IMR-90 (cell line): ENCODE measurements around the gene TERC. TPM values are rescaled to one million over a fixed set of nuclear protein-coding genes. Genes with fewer than 3 reads are reported as not detected.

Experiments
- ATAC-seq: fragments of 200-7000 bp; cut with Tn5 transposase; 2 replicates; pipeline ENCODE4 v1.9.1; 2020; ENCODE audit warnings: low read depth, mild to moderate bottlenecking, moderate library complexity
- BruUV-seq: library from RNA; stranded (reverse); fragments of 400-500 nt; replicated peaks from 2 replicates; lab custom pipeline; 2021; lab: Mats Ljungman, UMichigan
- CTCF ChIA-PET: fragments of 300-600 bp; formaldehyde crosslinking; extraction: SDS; loops from one replicate; lab custom pipeline; 2021; ENCODE audit warnings: antibody characterized with exemption; lab: Yijun Ruan, JAX
- POLR2A ChIA-PET: fragments of 300-600 bp; sonication (Branson Sonifier 250); formaldehyde crosslinking; loops from one replicate; lab custom pipeline; 2022; ENCODE audit warnings: antibody characterized with exemption; ENCODE audit not compliant: unreplicated experiment; lab: Charles Lee
- DNase-seq: peaks from one replicate; pipeline ENCODE4 v3.0.0; 2013
- H2AFZ ChIP-seq: replicated peaks from 2 replicates; pipeline ENCODE3; 2013; ENCODE audit warnings: low read length, mild to moderate bottlenecking; ENCODE audit not compliant: poor library complexity
- H2AK5ac ChIP-seq: 2 replicates; pipeline ENCODE4 v1.6.1; 2013; ENCODE audit warnings: low read depth, low read length, inconsistent platforms
- H2AK9ac ChIP-seq: replicated peaks from 2 replicates; pipeline ENCODE3; 2013; ENCODE audit warnings: mild to moderate bottlenecking, low read depth, low read length, moderate library complexity; ENCODE audit not compliant: poor library complexity
- H2BK120ac ChIP-seq: 2 replicates; pipeline ENCODE4 v1.6.1; 2013; ENCODE audit warnings: low read depth, low read length, inconsistent platforms
- H2BK15ac ChIP-seq: 3 replicates; pipeline ENCODE4 v1.6.1; 2013; ENCODE audit warnings: low read depth, low read length, inconsistent platforms
- H2BK20ac ChIP-seq: 2 replicates; pipeline ENCODE4 v1.6.1; 2013; ENCODE audit warnings: low read depth, mild to moderate bottlenecking, inconsistent platforms, low read length, moderate library complexity
- H2BK5ac ChIP-seq: 2 replicates; pipeline ENCODE4 v1.6.1; 2013; ENCODE audit warnings: mild to moderate bottlenecking, low read depth, low read length, inconsistent platforms; ENCODE audit not compliant: poor library complexity, severe bottlenecking
- H3K14ac ChIP-seq: replicated peaks from 2 replicates; pipeline ENCODE4 v1.6.1; 2013; ENCODE audit warnings: low read depth, low read length, inconsistent platforms
- H3K18ac ChIP-seq: 2 replicates; pipeline ENCODE4 v1.6.1; 2013; ENCODE audit warnings: low read depth, low read length, control low read depth
- H3K23ac ChIP-seq: 2 replicates; pipeline ENCODE4 v1.6.1; 2013; ENCODE audit warnings: low read depth, low read length, inconsistent platforms
- H3K27ac ChIP-seq: 2 replicates; pipeline ENCODE4 v1.5.1; 2013; ENCODE audit warnings: mild to moderate bottlenecking, control low read depth, low read length; ENCODE audit not compliant: insufficient read depth
- H3K27me3 ChIP-seq: 2 replicates; pipeline ENCODE4 v1.6.1; 2013; ENCODE audit warnings: low read length; ENCODE audit not compliant: control insufficient read depth, insufficient read depth
- H3K36me3 ChIP-seq: 2 replicates; pipeline ENCODE4 v1.6.1; 2013; ENCODE audit warnings: low read length, mixed read lengths; ENCODE audit not compliant: control insufficient read depth, insufficient read depth
- H3K4ac ChIP-seq: 2 replicates; pipeline ENCODE4 v1.6.1; 2013; ENCODE audit warnings: low read depth, low read length, inconsistent platforms
- H3K4me1 ChIP-seq: 2 replicates; pipeline ENCODE4 v1.6.1; 2013; ENCODE audit warnings: low read length, mixed read lengths; ENCODE audit not compliant: control insufficient read depth, insufficient read depth
- H3K4me2 ChIP-seq: 2 replicates; pipeline ENCODE4 v1.6.1; 2013; ENCODE audit warnings: low read depth, mild to moderate bottlenecking, control low read depth, low read length, moderate library complexity
- H3K4me3 ChIP-seq: 2 replicates; pipeline ENCODE4 v1.5.1; 2013; ENCODE audit warnings: low read depth, mild to moderate bottlenecking, control low read depth, low read length, moderate library complexity; ENCODE audit not compliant: insufficient read depth
- H3K56ac ChIP-seq: 2 replicates; pipeline ENCODE4 v1.6.1; 2013; ENCODE audit warnings: low read length, inconsistent platforms; ENCODE audit not compliant: insufficient read depth; ENCODE audit errors: extremely low read depth
- H3K79me1 ChIP-seq, 2 experiments: 2 replicates each; pipeline ENCODE4 v1.6.1; 2013; ENCODE audit warnings: low read length in 2 of 2, inconsistent platforms in 1 of 2, low read depth in 1 of 2
- H3K9ac ChIP-seq: 2 replicates; pipeline ENCODE4 v1.6.1; 2013; ENCODE audit warnings: low read depth, low read length, control low read depth
- H3K9me1 ChIP-seq: 2 replicates; pipeline ENCODE4 v1.6.1; 2013; ENCODE audit warnings: low read length, inconsistent platforms; ENCODE audit not compliant: insufficient read depth
- H3K9me3 ChIP-seq: 2 replicates; pipeline ENCODE4 v1.6.1; 2013; ENCODE audit warnings: low read length; ENCODE audit not compliant: control insufficient read depth, insufficient read depth
- H4K20me1 ChIP-seq: 2 replicates; pipeline ENCODE4 v1.6.1; 2013; ENCODE audit warnings: low read length, inconsistent platforms; ENCODE audit not compliant: insufficient read depth
- H4K5ac ChIP-seq: 2 replicates; pipeline ENCODE4 v1.6.1; 2013; ENCODE audit warnings: mild to moderate bottlenecking, low read depth, low read length, control low read depth
- H4K8ac ChIP-seq, 2 experiments: 2 replicates each; pipeline ENCODE4 v1.6.1; 2013; ENCODE audit warnings: low read depth in 2 of 2, low read length in 2 of 2, control low read depth in 1 of 2, inconsistent platforms in 1 of 2
- H4K91ac ChIP-seq: 2 replicates; pipeline ENCODE4 v1.6.1; 2013; ENCODE audit warnings: low read depth, low read length, inconsistent platforms; ENCODE audit not compliant: insufficient read depth
- BHLHE40 ChIP-seq: fragments of 150-350 bp; IDR thresholded peaks from 2 replicates; pipeline ENCODE4 v1.6.1; 2016; ENCODE audit warnings: mild to moderate bottlenecking, low read depth, low read length
- CEBPB ChIP-seq: IDR thresholded peaks from 2 replicates; pipeline ENCODE4 v1.6.1; 2012; ENCODE audit warnings: low read depth, low read length, improper control_type of control experiment
- CHD1 ChIP-seq: IDR thresholded peaks from 2 replicates; pipeline ENCODE4 v1.6.1; 2012; ENCODE audit warnings: low read depth, low read length, improper control_type of control experiment
- CTCF ChIP-seq: conservative IDR thresholded peaks from 2 replicates; pipeline ENCODE4 v1.5.1; 2012; ENCODE audit warnings: mild to moderate bottlenecking, low read depth, low read length, improper control_type of control experiment
- FOS ChIP-seq: fragments of 150-350 bp; IDR thresholded peaks from 2 replicates; pipeline ENCODE4 v1.6.1; 2016; ENCODE audit warnings: low read depth, low read length
- MAFK ChIP-seq: IDR thresholded peaks from 2 replicates; pipeline ENCODE4 v1.6.1; 2012; ENCODE audit warnings: low read depth, low read length, improper control_type of control experiment
- MAZ ChIP-seq: IDR thresholded peaks from 2 replicates; pipeline ENCODE4 v1.6.1; 2012; ENCODE audit warnings: low read depth, mild to moderate bottlenecking, low read length, improper control_type of control experiment, moderate library complexity, borderline replicate concordance
- MXI1 ChIP-seq: IDR thresholded peaks from 2 replicates; pipeline ENCODE4 v1.6.1; 2012; ENCODE audit warnings: low read depth, mild to moderate bottlenecking, low read length, moderate library complexity, borderline replicate concordance
- NFE2L2 ChIP-seq: fragments of 150-350 bp; IDR thresholded peaks from 2 replicates; pipeline ENCODE4 v1.6.1; 2016; ENCODE audit warnings: low read depth, mild to moderate bottlenecking, low read length
- POLR2A ChIP-seq: IDR thresholded peaks from 2 replicates; pipeline ENCODE4 v1.6.1; 2012; ENCODE audit warnings: mild to moderate bottlenecking, low read depth, low read length
- RAD21 ChIP-seq: IDR thresholded peaks from 2 replicates; pipeline ENCODE4 v1.6.1; 2012; ENCODE audit warnings: low read length, improper control_type of control experiment
- RCOR1 ChIP-seq: IDR thresholded peaks from 2 replicates; pipeline ENCODE4 v1.6.1; 2012; ENCODE audit warnings: mild to moderate bottlenecking, low read length, improper control_type of control experiment; ENCODE audit not compliant: insufficient replicate concordance
- RFX5 ChIP-seq: IDR thresholded peaks from 2 replicates; pipeline ENCODE4 v1.8.0; 2012; ENCODE audit warnings: low read depth, mild to moderate bottlenecking, low read length, moderate library complexity
- SMC3 ChIP-seq: fragments of 150-350 bp; IDR thresholded peaks from 2 replicates; pipeline ENCODE4 v1.6.1; 2016; ENCODE audit warnings: low read depth, mild to moderate bottlenecking, antibody characterized with exemption, low read length, moderate library complexity
- WGBS, 2 experiments: methylation state at CpG; one replicate each; pipeline versions ENCODE4 v1.1.5 to v1.1.7; 2013; ENCODE audit warnings: missing lambda C conversion rate in 2 of 2; ENCODE audit not compliant: insufficient read length in 1 of 2; ENCODE audit errors: extremely low coverage in 2 of 2; 5-methylcytosine and 5-hydroxymethylcytosine counted together
- dilution Hi-C: fragments of 300-500 bp; cut with HindIII; formaldehyde crosslinking; loops from one replicate; pipeline ENCODE4 v1.14.3; 2018; ENCODE audit warnings: low sequenced_read_pairs; ENCODE audit not compliant: unreplicated experiment
- in situ Hi-C: fragments of 300-500 bp; cut with MboI; formaldehyde crosslinking; loops from 3 replicates; pipeline ENCODE4 v1.14.3; 2019; ENCODE audit warnings: low sequenced_read_pairs, inconsistent platforms, mixed read lengths
- intact Hi-C: fragments of 100-400 bp; cut with micrococcal nuclease; formaldehyde crosslinking; loops from 2 replicates; pipeline ENCODE4 v1.10.0; 2022
- polyA plus RNA-seq, 3 experiments: library from polyadenylated mRNA; depleted of rRNA; stranded (reverse); fragments of >200 nt; gene quantifications; 2 replicates each; pipeline ENCODE4 v1.2.3, GENCODE V29; 2012; ENCODE audit warnings: low replicate concordance in 1 of 3
- total RNA-seq: library from RNA; depleted of rRNA; stranded (reverse); fragments of >200 nt; gene quantifications from 2 replicates; pipeline ENCODE4 v1.2.3, GENCODE V29; 2012
- TF ChIP-seq, protein P1 (sequence below): fragments of 150-350 bp; IDR thresholded peaks from 2 replicates; pipeline ENCODE4 v1.6.1; 2017; ENCODE audit warnings: mild to moderate bottlenecking, antibody characterized with exemption, low read length, low read depth
- TF ChIP-seq, protein P2 (sequence below): fragments of 150-350 bp; IDR thresholded peaks from 2 replicates; pipeline ENCODE4 v1.6.1; 2016; ENCODE audit warnings: low read depth, mild to moderate bottlenecking, low read length, moderate library complexity, borderline replicate concordance

Gene TERC
- total and polyA plus RNA-seq, 2 of the 4 experiments (the other 2 are of a cell fraction): 57.0 TPM; not detected in 1

- BruUV-seq: no TSS peak
- H3K9me1 ChIP-seq: no peaks in the 10 kb centered on the region
Measured at GRCh38 chr3:169755488-169755887, 9.4 kb downstream of the TERC start.

More at GRCh38 chr3:169755488-169755887, 9.4 kb downstream of the TERC start:
- no peaks in the 10 kb centered on the region for H3K36me3 ChIP-seq
- no peak for DNase-seq
- H2BK20ac ChIP-seq: no peak overlapping the region
- no peak overlapping the region for H4K5ac ChIP-seq
- ChIA-PET CTCF (no interaction called here), POLR2A (no interaction called here)
- H2BK5ac ChIP-seq: no peak overlapping the region
- H3K27me3 ChIP-seq: no peaks in the 10 kb centered on the region
- intact Hi-C loops (no loop called here), in situ Hi-C loops (loop anchor here (25.0 kb wide), 1 partner anchor 1668 kb away; the partner anchor contains the start of gene GOLIM4), dilution Hi-C loops (no loop called here)
- no peak overlapping the region for H4K91ac ChIP-seq
- no peak overlapping the region for H3K14ac ChIP-seq
- H3K27ac ChIP-seq: no peak overlapping the region
- no peak overlapping the region for H4K8ac ChIP-seq
- no peak overlapping the region for H2BK120ac ChIP-seq
- peaks cover 2% of the 10 kb centered on the region; the same call in 1 of the 2 replicates for H3K9me3 ChIP-seq
- H3K4me2 ChIP-seq: no peak overlapping the region
- no peak overlapping the region for H3K56ac ChIP-seq
- H2BK15ac ChIP-seq: no peak overlapping the region
- H4K20me1 ChIP-seq: no peaks in the 10 kb centered on the region
- no peak overlapping the region for H3K23ac ChIP-seq
- H2AFZ ChIP-seq: no peak overlapping the region
- TF ChIP-seq MAFK (no peak), BHLHE40 (no peak), NFE2L2 (no peak), RFX5 (no peak), POLR2A (no peak), CTCF (no peak), SMC3 (no peak), MAZ (no peak), CHD1 (no peak), FOS (no peak), RAD21 (no peak), RCOR1 (no peak), MXI1 (no peak), CEBPB (no peak)
- TF ChIP-seq, protein P1, sequence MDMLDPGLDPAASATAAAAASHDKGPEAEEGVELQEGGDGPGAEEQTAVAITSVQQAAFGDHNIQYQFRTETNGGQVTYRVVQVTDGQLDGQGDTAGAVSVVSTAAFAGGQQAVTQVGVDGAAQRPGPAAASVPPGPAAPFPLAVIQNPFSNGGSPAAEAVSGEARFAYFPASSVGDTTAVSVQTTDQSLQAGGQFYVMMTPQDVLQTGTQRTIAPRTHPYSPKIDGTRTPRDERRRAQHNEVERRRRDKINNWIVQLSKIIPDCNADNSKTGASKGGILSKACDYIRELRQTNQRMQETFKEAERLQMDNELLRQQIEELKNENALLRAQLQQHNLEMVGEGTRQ: no peak
- TF ChIP-seq, protein P2, sequence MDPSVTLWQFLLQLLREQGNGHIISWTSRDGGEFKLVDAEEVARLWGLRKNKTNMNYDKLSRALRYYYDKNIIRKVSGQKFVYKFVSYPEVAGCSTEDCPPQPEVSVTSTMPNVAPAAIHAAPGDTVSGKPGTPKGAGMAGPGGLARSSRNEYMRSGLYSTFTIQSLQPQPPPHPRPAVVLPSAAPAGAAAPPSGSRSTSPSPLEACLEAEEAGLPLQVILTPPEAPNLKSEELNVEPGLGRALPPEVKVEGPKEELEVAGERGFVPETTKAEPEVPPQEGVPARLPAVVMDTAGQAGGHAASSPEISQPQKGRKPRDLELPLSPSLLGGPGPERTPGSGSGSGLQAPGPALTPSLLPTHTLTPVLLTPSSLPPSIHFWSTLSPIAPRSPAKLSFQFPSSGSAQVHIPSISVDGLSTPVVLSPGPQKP: no peak
- ATAC-seq: no peak
- no peak overlapping the region for H3K18ac ChIP-seq
- peaks cover 5% of the 10 kb centered on the region; the same call in 1 of the 2 replicates for H3K4me1 ChIP-seq
- H2AK9ac ChIP-seq: no peak overlapping the region
- no CpG with 5 or more reads among the region's 2 CpGs for WGBS, 2 experiments
- no peak overlapping the region for H3K4me3 ChIP-seq
- H2AK5ac ChIP-seq: no peak overlapping the region
- H3K4ac ChIP-seq: no peak overlapping the region
- no peaks in the 10 kb centered on the region for H3K79me1 ChIP-seq
- H3K9ac ChIP-seq: no peak overlapping the region
